SU-DHL-6 (cell line): ENCODE data around the gene EHBP1.

Experiments
- EZH2phosphoT487 ChIP-seq: fragments of 200-600 bp; sonication (generic), shearing (Covaris generic); conservative IDR thresholded peaks from 2 replicates; pipeline ENCODE4 v1.6.1; 2018; ENCODE audit warnings: mild to moderate bottlenecking, antibody characterized with exemption, low read length, moderate library complexity, mixed read lengths
- TF ChIP-seq, protein P1 (sequence below): fragments of 200-600 bp; sonication (generic); IDR thresholded peaks from one replicate; pipeline ENCODE4 v1.5.1; 2017; ENCODE audit warnings: antibody characterized with exemption, mild to moderate bottlenecking, low read length, moderate library complexity; ENCODE audit not compliant: insufficient read depth, poor library complexity, severe bottlenecking

DNA sequence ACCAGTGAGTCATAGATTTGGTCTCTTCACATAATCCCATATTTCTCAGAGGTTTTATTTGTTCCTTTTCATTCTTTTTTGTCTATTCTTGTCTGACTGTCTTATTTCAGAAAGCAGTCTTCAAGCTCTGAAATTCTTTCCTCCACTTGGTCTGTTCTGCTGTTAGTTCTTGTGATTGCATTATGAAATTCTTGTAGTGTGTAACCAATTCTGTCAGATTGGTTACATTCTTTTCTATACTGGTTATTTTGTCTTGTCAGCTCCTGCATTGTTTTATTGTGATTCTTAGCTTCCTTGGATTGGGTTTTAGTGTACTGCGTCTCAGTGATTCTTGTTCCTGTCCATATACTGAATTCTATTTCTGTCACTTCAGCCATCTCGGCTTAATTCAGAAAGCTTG, 18.6 kb downstream of the EHBP1 start:
- TF ChIP-seq, protein P1, sequence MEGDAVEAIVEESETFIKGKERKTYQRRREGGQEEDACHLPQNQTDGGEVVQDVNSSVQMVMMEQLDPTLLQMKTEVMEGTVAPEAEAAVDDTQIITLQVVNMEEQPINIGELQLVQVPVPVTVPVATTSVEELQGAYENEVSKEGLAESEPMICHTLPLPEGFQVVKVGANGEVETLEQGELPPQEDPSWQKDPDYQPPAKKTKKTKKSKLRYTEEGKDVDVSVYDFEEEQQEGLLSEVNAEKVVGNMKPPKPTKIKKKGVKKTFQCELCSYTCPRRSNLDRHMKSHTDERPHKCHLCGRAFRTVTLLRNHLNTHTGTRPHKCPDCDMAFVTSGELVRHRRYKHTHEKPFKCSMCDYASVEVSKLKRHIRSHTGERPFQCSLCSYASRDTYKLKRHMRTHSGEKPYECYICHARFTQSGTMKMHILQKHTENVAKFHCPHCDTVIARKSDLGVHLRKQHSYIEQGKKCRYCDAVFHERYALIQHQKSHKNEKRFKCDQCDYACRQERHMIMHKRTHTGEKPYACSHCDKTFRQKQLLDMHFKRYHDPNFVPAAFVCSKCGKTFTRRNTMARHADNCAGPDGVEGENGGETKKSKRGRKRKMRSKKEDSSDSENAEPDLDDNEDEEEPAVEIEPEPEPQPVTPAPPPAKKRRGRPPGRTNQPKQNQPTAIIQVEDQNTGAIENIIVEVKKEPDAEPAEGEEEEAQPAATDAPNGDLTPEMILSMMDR = no peak
- no peak for TF ChIP-seq EZH2phosphoT487
